ENCODE measurements around the gene ABCC6. TPM values are rescaled to one million over a fixed set of nuclear protein-coding genes. Genes with fewer than 3 reads are reported as not detected.
"Not testable (repeated sequence)": the region's sequence is repeated elsewhere in the genome, so short reads cannot be mapped to it uniquely, and the experiment has no call there.

ABCC6 gene
- total RNA-seq, 1 experiment from 2014 or later: 1.1 TPM

- not testable (repeated sequence) for H3K4me2 ChIP-seq (ENCODE audit: insufficient read depth, insufficient read length, low read length); H3K27ac Mint-ChIP-seq; H3K4me1 ChIP-seq (ENCODE audit: insufficient read depth, low read length); H3K56ac ChIP-seq (ENCODE audit: insufficient read length, low read depth, low read length); H3K14ac ChIP-seq (ENCODE audit: insufficient read depth, low read length); H3K36me3 Mint-ChIP-seq (ENCODE audit: insufficient read depth in 1 of 3, low read depth in 3 of 3); H4K20me1 ChIP-seq (ENCODE audit: control insufficient read depth, insufficient read depth, insufficient read length); H3K9ac ChIP-seq (ENCODE audit: extremely low read depth, insufficient read length, low read length); H3K9me3 Mint-ChIP-seq; H3K4me1 Mint-ChIP-seq; H2BK5ac ChIP-seq (ENCODE audit: insufficient read length, low read length); H3K27ac ChIP-seq (ENCODE audit: insufficient read length, low read depth, low read length); H3K4ac ChIP-seq (ENCODE audit: low read depth, low read length); H3K9me3 ChIP-seq (ENCODE audit: control insufficient read depth, low read depth, low read length); H3K27me3 ChIP-seq (ENCODE audit: insufficient read depth, low read length); H4K91ac ChIP-seq (ENCODE audit: insufficient read length, low read depth, low read length); H3K79me1 ChIP-seq (ENCODE audit: insufficient read depth, low read depth, low read length, poor library complexity, severe bottlenecking); H2BK15ac ChIP-seq (ENCODE audit: low read depth, low read length); DNase-seq; H3K23me2 ChIP-seq (ENCODE audit: insufficient read length, low read depth, low read length, poor library complexity, severe bottlenecking); H2AK5ac ChIP-seq (ENCODE audit: insufficient read length, low read length); H3K79me2 ChIP-seq (ENCODE audit: insufficient read depth, low read length); H2BK120ac ChIP-seq (ENCODE audit: low read depth, low read length, poor library complexity, severe bottlenecking); H3K27me3 Mint-ChIP-seq (ENCODE audit: low read depth); H4K5ac ChIP-seq (ENCODE audit: insufficient read length, low read depth, low read length); H2AFZ ChIP-seq (ENCODE audit: low read length); H2BK12ac ChIP-seq (ENCODE audit: insufficient read length, low read depth, low read length); H3K18ac ChIP-seq (ENCODE audit: insufficient read length, low read depth, low read length); H3K23ac ChIP-seq (ENCODE audit: insufficient read length, low read depth, low read length); H2BK20ac ChIP-seq (ENCODE audit: low read depth, low read length, poor library complexity, severe bottlenecking); H3K4me3 Mint-ChIP-seq; H4K8ac ChIP-seq (replicated peaks; ENCODE audit: insufficient read length, low read depth, low read length); H3T11ph ChIP-seq (ENCODE audit: low read length)
- no CpG with 5 or more reads among the region's 5 CpGs for WGBS (ENCODE audit: extremely low coverage, insufficient read length, low lambda C conversion rate)
Observed at GRCh38 chr16:16218349-16218748, 4.9 kb downstream of the ABCC6 start.

GRCh38 chr16:16213863-16214293 lies 9.4 kb downstream of the ABCC6 start:
- not testable (repeated sequence) for H3K4ac ChIP-seq (ENCODE audit: low read depth, low read length); H3K4me2 ChIP-seq (ENCODE audit: insufficient read depth, insufficient read length, low read length); H4K20me1 ChIP-seq (ENCODE audit: control insufficient read depth, insufficient read depth, insufficient read length); H3K9me3 Mint-ChIP-seq; H4K5ac ChIP-seq (ENCODE audit: insufficient read length, low read depth, low read length); H3K4me3 Mint-ChIP-seq; H3K56ac ChIP-seq (ENCODE audit: insufficient read length, low read depth, low read length); H3K27ac Mint-ChIP-seq; H3K36me3 Mint-ChIP-seq (ENCODE audit: insufficient read depth in 1 of 3, low read depth in 3 of 3); H2BK15ac ChIP-seq (ENCODE audit: low read depth, low read length); H3K4me1 Mint-ChIP-seq; H4K91ac ChIP-seq (ENCODE audit: insufficient read length, low read depth, low read length); H3K9ac ChIP-seq (ENCODE audit: extremely low read depth, insufficient read length, low read length); DNase-seq; H3K4me1 ChIP-seq (ENCODE audit: insufficient read depth, low read length); H2BK12ac ChIP-seq (ENCODE audit: insufficient read length, low read depth, low read length); H3K14ac ChIP-seq (ENCODE audit: insufficient read depth, low read length); H2BK120ac ChIP-seq (ENCODE audit: low read depth, low read length, poor library complexity, severe bottlenecking); H3K27ac ChIP-seq (ENCODE audit: insufficient read length, low read depth, low read length); H2BK20ac ChIP-seq (ENCODE audit: low read depth, low read length, poor library complexity, severe bottlenecking); H2AFZ ChIP-seq (ENCODE audit: low read length); H3K79me1 ChIP-seq (ENCODE audit: insufficient read depth, low read depth, low read length, poor library complexity, severe bottlenecking); H2AK5ac ChIP-seq (ENCODE audit: insufficient read length, low read length); H3K18ac ChIP-seq (ENCODE audit: insufficient read length, low read depth, low read length); H3K27me3 Mint-ChIP-seq (ENCODE audit: low read depth); H2BK5ac ChIP-seq (ENCODE audit: insufficient read length, low read length); H3K79me2 ChIP-seq (ENCODE audit: insufficient read depth, low read length); H3T11ph ChIP-seq (ENCODE audit: low read length); H3K9me3 ChIP-seq (ENCODE audit: control insufficient read depth, low read depth, low read length); H3K27me3 ChIP-seq (ENCODE audit: insufficient read depth, low read length); H3K23ac ChIP-seq (ENCODE audit: insufficient read length, low read depth, low read length); H4K8ac ChIP-seq (replicated peaks; ENCODE audit: insufficient read length, low read depth, low read length); H3K23me2 ChIP-seq (ENCODE audit: insufficient read length, low read depth, low read length, poor library complexity, severe bottlenecking)
- no CpG with 5 or more reads among the region's 4 CpGs for WGBS (ENCODE audit: extremely low coverage, insufficient read length, low lambda C conversion rate)
